SJCRH30 (cell line): Measurements from ENCODE around the gene SLIT1. TPM values are rescaled to one million over a fixed set of nuclear protein-coding genes. Genes with fewer than 3 reads are reported as not detected.

Source experiments
- DNase-seq, 2 experiments: peaks; one replicate each; pipeline ENCODE4 v3.0.0-alpha.2; 2015 to 2020
- H3K27ac ChIP-seq: fragments of 250-450 bp; sonication (Bioruptor Pico); 2 replicates; pipeline ENCODE4 v1.5.1; 2020; ENCODE audit warnings: mild to moderate bottlenecking, moderate library complexity
- H3K27me3 ChIP-seq: fragments of 250-450 bp; sonication (Bioruptor Pico); 2 replicates; pipeline ENCODE4 v1.5.1; 2020; ENCODE audit warnings: mild to moderate bottlenecking, moderate library complexity
- H3K36me3 ChIP-seq: fragments of 250-450 bp; sonication (Bioruptor Pico); 2 replicates; pipeline ENCODE4 v1.5.1; 2020; ENCODE audit warnings: mild to moderate bottlenecking, moderate library complexity
- H3K4me1 ChIP-seq: fragments of 250-450 bp; sonication (Bioruptor Pico); 2 replicates; pipeline ENCODE4 v1.5.1; 2020; ENCODE audit warnings: mild to moderate bottlenecking, moderate library complexity
- H3K4me3 ChIP-seq: fragments of 250-450 bp; sonication (Bioruptor Pico); 2 replicates; pipeline ENCODE4 v1.5.1; 2020; ENCODE audit warnings: mild to moderate bottlenecking, moderate library complexity
- H3K9me3 ChIP-seq: fragments of 250-450 bp; sonication (Bioruptor Pico); replicated peaks from 2 replicates; pipeline ENCODE4 v1.5.1; 2020; ENCODE audit warnings: mild to moderate bottlenecking, moderate library complexity
- total RNA-seq: library from RNA; depleted of rRNA; stranded (reverse); fragments of >200 nt; shearing (Covaris generic); gene quantifications from 2 replicates; pipeline ENCODE4 v1.2.3, GENCODE V29; 2014; rRNA removed

Gene SLIT1
- total RNA-seq, result 0.03 and 0.04 TPM in 2 replicates

DNA sequence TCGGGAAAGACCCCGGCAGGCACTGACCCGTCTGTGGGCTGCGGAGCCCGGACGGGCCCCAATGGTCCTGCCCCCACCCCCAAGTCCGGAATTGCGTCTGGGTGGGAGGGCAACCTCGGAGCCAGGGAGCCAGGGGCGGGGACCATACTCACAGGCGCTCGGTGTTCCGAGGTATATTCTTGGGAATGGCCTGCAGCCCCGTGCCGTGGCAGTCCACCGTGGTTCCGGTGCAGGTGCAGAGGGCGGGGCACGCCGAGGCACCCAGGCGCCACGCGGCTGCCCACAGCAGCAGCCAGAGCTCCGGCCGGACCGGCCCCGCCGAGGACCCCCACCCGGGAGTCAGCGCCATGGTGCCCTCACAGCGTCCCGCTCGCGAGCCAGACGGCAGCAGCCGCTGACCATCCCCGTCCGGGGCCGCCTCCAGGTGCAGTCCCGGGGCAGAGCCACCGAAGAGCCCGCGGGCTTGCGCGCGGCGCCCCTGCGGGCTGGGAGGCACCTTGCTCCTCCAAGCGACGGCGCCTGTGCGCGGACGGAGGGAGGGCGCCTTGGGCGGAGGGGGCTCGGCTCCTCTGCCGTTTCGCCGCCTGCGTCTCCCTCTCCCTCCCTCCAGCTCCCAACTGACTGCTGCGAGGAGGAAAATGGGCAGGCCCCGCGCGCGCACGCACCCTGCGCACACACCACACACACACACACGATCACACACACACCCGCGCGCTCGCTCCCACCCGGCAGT is at the start of gene SLIT1:
Gene SLIT1 (minus strand): TSS at position 634 of the 733 bp plus-strand sequence. CDS start 285 bp downstream, at position 349.
- Histone ChIP-seq H3K9me3 (no peaks in the 10 kb centered on the region), H3K27me3 (no peaks in the 10 kb centered on the region; the same call in none of the 2 replicates), H3K27ac (no peak within 1 kb of the TSS), H3K36me3 (no peaks in the 10 kb centered on the region), H3K4me3 (no peak within 1 kb of the TSS), H3K4me1 (no peaks in the 10 kb centered on the region)
- no peak for DNase-seq

DNA sequence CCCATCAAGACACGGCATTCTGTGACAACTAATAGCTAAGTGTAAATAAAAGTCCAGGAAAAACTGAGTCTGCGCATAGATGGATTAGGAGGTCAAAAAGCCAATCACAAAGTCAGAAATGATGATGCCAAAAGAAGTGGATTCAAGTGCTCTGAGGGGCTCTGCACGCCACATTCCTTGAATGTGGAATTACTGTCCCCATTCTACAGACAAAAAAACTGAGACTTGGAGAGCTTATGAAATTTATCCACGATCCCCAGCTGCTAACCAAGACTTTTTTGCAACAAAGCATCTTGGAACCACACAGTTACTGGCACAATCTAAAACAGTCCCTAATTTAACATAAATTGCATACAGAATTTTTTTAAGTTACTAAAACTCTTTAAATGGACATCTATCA is 49.6 kb upstream of the SLIT1 start:
- DNase-seq, result no peak
- no peaks in the 10 kb centered on the region for H3K9me3 ChIP-seq
- no peaks in the 10 kb centered on the region for H3K36me3 ChIP-seq
- no peak overlapping the region for H3K27ac ChIP-seq
- H3K4me1 ChIP-seq, result no peaks in the 10 kb centered on the region
- H3K27me3 ChIP-seq, result no peaks in the 10 kb centered on the region
- no peak overlapping the region for H3K4me3 ChIP-seq

DNA sequence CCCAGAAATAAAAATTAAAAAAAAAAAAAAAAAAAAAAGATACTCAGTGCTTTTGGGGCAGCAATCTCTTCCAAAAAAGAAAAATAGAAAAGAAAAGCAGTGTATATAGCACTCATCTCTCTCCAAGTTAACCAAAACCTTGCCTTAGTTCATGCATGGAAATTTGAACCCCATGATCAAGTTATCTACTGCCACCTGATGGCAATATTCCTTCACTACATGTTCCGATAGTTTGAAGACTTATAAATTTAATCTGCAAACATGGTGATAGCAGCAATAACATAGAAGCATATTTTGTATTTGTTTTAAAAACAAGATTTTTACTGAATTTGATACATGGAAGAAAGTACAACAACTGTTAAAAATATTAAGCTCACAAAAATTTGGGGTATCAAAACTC is 48.6 kb upstream of the SLIT1 start:
- no peak overlapping the region for H3K4me3 ChIP-seq
- H3K27ac ChIP-seq, result no peak overlapping the region
- H3K36me3 ChIP-seq, result peaks cover 1% of the 10 kb centered on the region
- H3K4me1 ChIP-seq, result no peaks in the 10 kb centered on the region
- DNase-seq, result peak; percentile 12 to 66
- no peaks in the 10 kb centered on the region for H3K27me3 ChIP-seq
- no peaks in the 10 kb centered on the region for H3K9me3 ChIP-seq

DNA sequence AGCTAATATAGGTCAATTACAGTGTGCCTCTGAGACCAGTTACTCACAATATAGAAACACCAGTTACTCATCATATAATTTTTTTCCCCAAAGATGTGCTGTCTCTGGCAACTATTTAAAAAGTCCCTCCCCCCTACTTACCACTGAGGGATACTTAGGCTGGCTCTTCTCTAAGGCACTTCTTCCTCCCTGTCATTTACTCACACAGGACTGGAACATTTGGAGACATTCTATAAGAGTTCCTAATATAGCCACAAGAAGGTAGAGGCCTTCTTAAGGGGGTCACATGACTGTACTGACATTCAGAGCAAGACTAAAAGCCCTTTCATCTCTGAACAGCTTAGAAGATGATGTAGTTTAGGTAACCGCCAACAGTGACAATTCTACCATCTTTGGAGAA is 44.4 kb upstream of the SLIT1 start:
- H3K27me3 ChIP-seq, result no peaks in the 10 kb centered on the region
- peaks cover 5% of the 10 kb centered on the region for H3K36me3 ChIP-seq
- H3K4me1 ChIP-seq, result no peaks in the 10 kb centered on the region
- H3K27ac ChIP-seq, result no peak overlapping the region
- H3K9me3 ChIP-seq, result no peaks in the 10 kb centered on the region
- no peak overlapping the region for H3K4me3 ChIP-seq
- DNase-seq, result no peak

DNA sequence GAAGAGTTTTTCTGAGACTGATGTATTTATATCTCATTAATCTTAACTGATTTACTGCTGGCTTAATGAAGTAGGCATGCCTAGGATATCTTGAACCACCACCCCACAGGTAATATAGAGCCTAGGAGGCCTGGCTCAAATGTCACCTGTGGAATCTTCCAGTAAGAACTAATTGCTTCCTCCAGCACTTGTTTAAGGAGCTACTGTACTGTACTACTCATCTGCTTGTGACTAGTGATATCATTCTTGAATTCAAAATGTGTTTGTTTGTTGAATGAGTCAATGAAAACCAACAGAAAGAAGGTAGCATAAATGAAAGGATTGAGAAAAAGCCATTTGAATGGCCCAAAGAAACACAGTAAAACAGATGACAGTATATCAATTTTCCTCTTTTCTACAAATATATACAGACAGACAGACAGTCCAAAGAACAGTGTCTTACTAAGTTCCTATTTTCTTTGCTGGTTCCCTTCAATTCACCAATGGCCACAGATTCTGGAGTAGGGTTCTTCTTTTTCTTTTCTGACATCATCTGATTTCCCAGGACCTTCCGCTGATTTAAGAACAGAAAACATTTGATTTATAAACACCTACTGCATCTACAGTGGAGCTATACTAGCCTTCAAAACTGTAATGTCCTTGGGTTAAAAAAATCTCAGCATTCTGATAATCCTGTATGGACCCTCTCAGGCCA is 43.7 kb upstream of the SLIT1 start:
- H3K27me3 ChIP-seq, result no peaks in the 10 kb centered on the region
- H3K27ac ChIP-seq, result no peak overlapping the region
- H3K36me3 ChIP-seq, result peaks cover 5% of the 10 kb centered on the region
- H3K4me1 ChIP-seq, result no peaks in the 10 kb centered on the region
- H3K9me3 ChIP-seq, result no peaks in the 10 kb centered on the region
- H3K4me3 ChIP-seq, result no peak overlapping the region
- no peak for DNase-seq

DNA sequence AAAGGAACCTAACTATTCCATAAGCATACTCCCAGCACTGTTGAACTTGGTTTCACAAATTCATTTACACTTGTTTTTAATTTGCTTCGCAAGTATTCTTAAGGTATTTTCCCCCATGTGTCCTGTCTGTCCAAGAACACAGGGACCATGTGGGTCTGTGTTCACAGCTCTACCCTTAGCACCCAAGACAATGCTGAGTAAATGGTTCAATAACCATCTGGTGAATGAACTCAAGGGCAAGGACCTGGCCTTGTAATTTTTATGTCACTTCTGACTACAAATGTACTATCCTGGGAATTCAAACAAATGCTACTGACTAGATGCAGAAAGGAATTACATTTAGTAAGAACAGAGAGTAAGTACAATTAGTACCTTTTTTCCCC is 43.0 kb upstream of the SLIT1 start:
- no peak for DNase-seq
- no peaks in the 10 kb centered on the region for H3K27me3 ChIP-seq
- no peak overlapping the region for H3K27ac ChIP-seq
- H3K4me1 ChIP-seq, result no peaks in the 10 kb centered on the region
- H3K9me3 ChIP-seq, result no peaks in the 10 kb centered on the region
- peaks cover 5% of the 10 kb centered on the region for H3K36me3 ChIP-seq
- H3K4me3 ChIP-seq, result no peak overlapping the region

DNA sequence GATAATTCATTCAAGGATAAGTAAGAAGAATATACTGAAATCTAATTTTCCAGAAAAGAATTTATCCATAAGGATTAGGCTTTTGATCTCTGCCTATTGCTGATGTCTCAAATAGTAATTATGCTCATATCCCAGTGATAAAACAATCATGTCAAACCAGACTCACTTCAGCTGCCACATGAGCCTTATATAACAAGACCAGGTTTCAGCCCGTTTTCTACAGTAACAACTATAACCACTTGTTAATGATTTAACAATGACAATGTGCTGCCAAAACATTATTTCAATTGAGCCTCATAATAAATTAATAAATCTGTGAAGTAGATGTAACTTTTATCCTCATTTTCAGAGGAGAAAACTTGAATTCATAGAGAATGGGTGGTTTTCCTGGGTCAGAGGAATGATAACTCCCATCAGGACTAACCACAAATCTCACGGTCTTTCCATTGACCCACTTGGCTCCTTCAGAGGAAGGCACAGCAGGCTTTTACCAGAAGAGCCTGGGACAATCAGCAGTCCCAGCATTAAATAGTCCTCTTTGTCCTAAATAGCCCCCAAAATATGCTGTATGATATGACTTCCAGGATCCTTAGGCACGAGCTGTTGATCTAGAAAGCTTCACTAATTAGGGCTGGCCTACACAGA is 42.5 kb upstream of the SLIT1 start:
- Histone ChIP-seq H3K4me1 (no peaks in the 10 kb centered on the region), H3K27ac (no peak overlapping the region), H3K36me3 (peaks cover 5% of the 10 kb centered on the region), H3K9me3 (no peaks in the 10 kb centered on the region), H3K4me3 (no peak overlapping the region), H3K27me3 (no peaks in the 10 kb centered on the region)
- no peak for DNase-seq

DNA sequence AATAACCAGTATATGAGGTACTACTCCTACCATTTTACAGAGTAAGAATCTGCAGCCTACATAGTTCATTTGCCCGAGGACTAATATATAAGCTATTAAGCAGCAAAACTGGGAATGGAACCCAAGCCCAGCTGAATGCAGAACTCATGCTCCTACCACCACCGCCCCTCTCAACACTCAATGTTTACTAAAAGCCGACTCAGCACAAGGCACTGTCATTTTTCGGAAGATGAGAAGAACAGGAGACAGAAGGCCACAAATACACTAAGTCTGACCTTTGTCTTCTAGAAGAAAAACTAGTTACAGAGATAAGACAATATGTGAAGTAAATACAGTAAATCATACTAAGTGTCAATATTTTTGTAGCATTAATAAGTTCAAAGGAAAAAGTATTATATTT is 40.6 kb upstream of the SLIT1 start:
- no peaks in the 10 kb centered on the region for H3K4me1 ChIP-seq

DNA sequence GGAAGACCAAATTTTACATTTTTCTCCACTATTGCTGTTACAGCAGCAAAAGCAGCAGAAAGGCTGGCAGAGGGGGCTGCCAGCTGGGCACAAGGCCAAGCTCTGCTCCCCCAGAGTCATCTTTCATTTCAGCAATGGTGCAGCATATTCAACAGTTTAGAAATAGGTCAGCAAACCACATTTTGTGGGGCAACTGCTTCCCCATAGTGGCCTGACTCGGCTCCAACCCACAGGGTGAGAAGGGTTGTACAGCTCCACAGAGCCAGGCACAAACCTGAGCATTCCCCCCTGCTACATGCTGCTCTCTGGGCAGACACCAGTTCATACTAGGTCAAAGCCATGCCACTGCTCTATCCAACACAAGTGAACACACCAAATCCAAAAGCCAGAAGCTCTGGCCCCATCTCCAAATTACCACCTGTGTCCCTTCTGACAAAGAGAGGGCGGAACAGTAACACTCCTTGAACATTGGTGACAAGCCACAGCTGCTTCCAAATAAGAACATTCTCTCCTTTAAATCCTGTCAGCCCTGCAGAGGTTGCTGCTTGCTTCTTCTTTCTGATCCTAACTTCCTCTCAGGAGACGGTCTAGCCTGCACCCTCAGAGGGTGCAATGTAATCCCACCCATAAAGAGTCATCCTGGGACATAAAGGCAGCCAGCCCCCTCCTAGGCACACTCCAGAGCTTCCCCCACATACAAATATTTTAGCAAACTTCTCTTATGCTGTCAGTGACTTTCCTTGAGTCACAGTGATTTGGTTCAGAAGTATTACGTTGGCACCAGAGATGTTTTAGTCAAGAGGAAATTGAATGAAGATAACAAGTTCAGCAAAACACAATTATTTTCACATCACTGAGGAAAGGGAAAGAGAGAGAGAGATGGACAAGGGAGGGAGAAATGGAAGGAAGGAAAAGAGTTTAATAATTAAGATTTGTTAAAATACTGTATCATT is 39.0 kb upstream of the SLIT1 start:
- no peak overlapping the region for H3K27ac ChIP-seq
- peaks cover 5% of the 10 kb centered on the region for H3K36me3 ChIP-seq
- H3K27me3 ChIP-seq, result no peaks in the 10 kb centered on the region
- no peaks in the 10 kb centered on the region for H3K9me3 ChIP-seq
- DNase-seq, result no peak
- no peaks in the 10 kb centered on the region for H3K4me1 ChIP-seq
- H3K4me3 ChIP-seq, result no peak overlapping the region

More for the DNA sequence above, 40.6 kb upstream of the SLIT1 start:
- H3K36me3 ChIP-seq, result peaks cover 5% of the 10 kb centered on the region
- H3K27ac ChIP-seq, result no peak overlapping the region
- H3K27me3 ChIP-seq, result no peaks in the 10 kb centered on the region
- DNase-seq, result no peak
- H3K9me3 ChIP-seq, result no peaks in the 10 kb centered on the region
- no peak overlapping the region for H3K4me3 ChIP-seq

DNA sequence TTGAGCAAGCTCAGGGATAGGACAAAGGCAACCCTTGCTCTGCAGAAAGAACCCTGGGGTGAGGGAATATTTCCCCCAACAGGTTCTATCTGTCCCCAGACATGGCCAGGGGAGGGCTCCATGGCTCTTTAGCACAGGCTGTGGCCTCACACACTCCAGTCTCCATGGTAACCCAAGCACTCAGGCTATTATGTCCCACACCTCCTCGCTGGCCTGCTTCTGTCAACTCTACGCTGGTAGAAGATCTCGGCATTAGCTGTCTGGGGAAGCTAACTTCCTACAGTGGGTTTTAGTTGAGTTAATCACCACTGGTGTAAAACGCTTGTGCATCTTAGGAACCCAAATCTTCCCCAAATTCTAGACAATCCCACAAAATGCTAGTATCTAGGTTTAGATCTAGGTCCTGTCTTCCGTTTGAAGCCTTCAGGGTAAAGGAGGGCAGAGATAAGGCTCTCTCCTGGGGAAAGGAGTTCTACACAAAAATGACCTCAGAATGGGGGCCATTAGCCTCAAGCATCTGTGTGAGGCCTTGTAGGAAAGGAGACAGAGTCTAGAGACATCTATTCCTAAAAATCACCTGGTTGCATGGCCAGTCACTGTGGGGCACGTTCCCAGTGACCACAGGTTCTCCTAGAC is 36.7 kb upstream of the SLIT1 start:
- H3K27me3 ChIP-seq, result no peaks in the 10 kb centered on the region
- no peak overlapping the region for H3K27ac ChIP-seq
- H3K36me3 ChIP-seq, result peaks cover 3% of the 10 kb centered on the region; the same call in 1 of the 2 replicates
- DNase-seq, result peak in 1 of 2 experiments; percentile 11
- H3K9me3 ChIP-seq, result no peaks in the 10 kb centered on the region
- H3K4me3 ChIP-seq, result no peak overlapping the region
- no peaks in the 10 kb centered on the region for H3K4me1 ChIP-seq

DNA sequence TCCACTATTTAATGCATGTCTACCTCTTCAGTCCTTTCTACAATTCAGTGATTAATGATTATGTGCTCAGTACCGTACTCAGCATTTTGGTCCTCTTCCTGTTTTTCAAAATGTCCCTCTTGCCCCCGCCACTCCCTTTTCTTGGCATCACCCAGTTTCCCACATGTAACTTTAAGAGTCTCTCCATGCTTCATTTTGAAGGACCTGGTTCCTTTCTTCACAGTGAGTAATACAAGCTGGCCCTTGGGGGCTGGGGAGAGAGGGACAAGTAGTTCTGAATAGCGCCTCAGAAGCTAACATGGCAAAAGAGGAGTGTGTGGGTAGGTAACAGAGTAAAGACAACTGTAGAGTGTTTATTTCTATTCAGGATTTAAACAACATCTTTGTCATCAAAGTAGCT is 34.6 kb upstream of the SLIT1 start:
- H3K4me1 ChIP-seq, result no peaks in the 10 kb centered on the region

DNA sequence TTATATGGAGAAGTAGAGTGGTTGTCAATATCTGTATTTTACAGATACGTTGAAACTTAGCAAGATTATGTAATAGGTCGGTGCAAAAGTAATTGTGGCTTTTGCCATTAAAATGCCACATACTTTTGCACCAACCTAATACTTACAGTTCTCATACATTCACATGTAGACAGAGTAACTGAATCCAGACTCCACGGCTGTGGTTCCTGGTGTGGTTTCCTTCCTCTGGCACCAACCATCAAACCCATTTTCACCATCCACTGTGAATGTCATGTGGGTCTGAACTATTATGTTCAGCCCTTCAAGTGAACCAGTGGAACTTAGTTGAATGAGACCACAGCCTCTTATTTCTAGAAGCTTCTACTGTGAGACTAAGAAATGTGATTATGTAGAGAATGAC is 31.5 kb upstream of the SLIT1 start:
- DNase-seq, result no peak
- no peaks in the 10 kb centered on the region for H3K27me3 ChIP-seq
- H3K36me3 ChIP-seq, result 0 out of 2 replicates have a peak, but pooled peaks cover 3% of the 10 kb centered on the region
- H3K27ac ChIP-seq, result no peak overlapping the region
- H3K9me3 ChIP-seq, result no peaks in the 10 kb centered on the region
- H3K4me3 ChIP-seq, result no peak overlapping the region
- no peaks in the 10 kb centered on the region for H3K4me1 ChIP-seq

More for the DNA sequence above, 34.6 kb upstream of the SLIT1 start:
- 0 out of 2 replicates have a peak, but pooled peaks cover 3% of the 10 kb centered on the region for H3K36me3 ChIP-seq
- no peak overlapping the region for H3K4me3 ChIP-seq
- no peaks in the 10 kb centered on the region for H3K9me3 ChIP-seq
- H3K27me3 ChIP-seq, result no peaks in the 10 kb centered on the region
- DNase-seq, result no peak
- H3K27ac ChIP-seq, result no peak overlapping the region

DNA sequence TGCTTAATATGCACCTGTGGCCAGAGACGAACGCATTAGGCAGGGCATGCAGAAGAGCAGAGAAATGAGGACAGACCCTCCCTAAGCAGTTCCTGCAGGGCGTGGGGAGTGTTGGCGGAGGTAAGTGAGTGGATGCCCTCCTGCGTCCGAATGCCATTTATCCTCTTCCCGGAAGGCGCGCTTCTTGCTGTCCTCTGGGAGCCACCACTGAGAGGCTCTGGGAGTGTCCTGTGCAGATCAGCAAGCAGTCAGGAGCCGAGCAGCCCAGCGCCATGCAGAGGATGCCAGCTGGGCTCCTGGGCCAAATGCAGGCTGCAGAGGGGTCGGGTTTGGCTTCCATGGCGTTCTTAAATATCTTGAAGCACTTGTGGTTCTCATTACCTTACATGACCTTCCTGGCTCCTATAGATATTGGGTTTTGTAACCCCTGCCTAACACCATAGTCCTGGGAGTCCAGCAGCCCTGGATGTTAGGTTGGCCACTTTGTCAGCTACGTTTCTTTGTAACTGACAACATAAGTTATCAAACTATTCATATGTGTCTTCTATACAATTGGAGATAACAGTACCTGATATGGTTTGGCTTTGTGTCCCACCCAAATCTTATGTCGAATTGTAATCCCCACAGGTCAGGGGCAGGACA is 30.0 kb upstream of the SLIT1 start:
- no peak for DNase-seq
- Histone ChIP-seq H3K9me3 (no peaks in the 10 kb centered on the region), H3K36me3 (0 out of 2 replicates have a peak, but pooled peaks cover 3% of the 10 kb centered on the region), H3K27ac (no peak overlapping the region), H3K27me3 (no peaks in the 10 kb centered on the region), H3K4me3 (no peak overlapping the region), H3K4me1 (no peaks in the 10 kb centered on the region)
